HUES6 (cell line): ENCODE results near the gene JMJD6.

Experiments used
- H3K27ac ChIP-seq: 2 replicates; pipeline ENCODE4 v1.7.0; 2013; ENCODE audit warnings: low read depth, mild to moderate bottlenecking, low read length, inconsistent platforms
- H3K27me3 ChIP-seq: 2 replicates; pipeline ENCODE4 v1.6.1; 2013; ENCODE audit warnings: low read length; ENCODE audit not compliant: control insufficient read depth, insufficient read depth
- H3K36me3 ChIP-seq: 2 replicates; pipeline ENCODE4 v1.6.1; 2013; ENCODE audit warnings: low read length; ENCODE audit not compliant: control insufficient read depth, insufficient read depth
- H3K4me1 ChIP-seq: 2 replicates; pipeline ENCODE4 v1.6.1; 2013; ENCODE audit warnings: low read length; ENCODE audit not compliant: control insufficient read depth, insufficient read depth
- H3K4me3 ChIP-seq: 2 replicates; pipeline ENCODE4 v1.5.1; 2013; ENCODE audit warnings: low read depth, low read length
- H3K9ac ChIP-seq: one replicate; pipeline ENCODE4 v1.6.1; 2013; ENCODE audit warnings: mild to moderate bottlenecking, low read length
- H3K9me3 ChIP-seq: 2 replicates; pipeline ENCODE4 v1.6.1; 2013; ENCODE audit warnings: low read depth, low read length; ENCODE audit not compliant: control insufficient read depth, insufficient read depth

The JMJD6 gene

DNA sequence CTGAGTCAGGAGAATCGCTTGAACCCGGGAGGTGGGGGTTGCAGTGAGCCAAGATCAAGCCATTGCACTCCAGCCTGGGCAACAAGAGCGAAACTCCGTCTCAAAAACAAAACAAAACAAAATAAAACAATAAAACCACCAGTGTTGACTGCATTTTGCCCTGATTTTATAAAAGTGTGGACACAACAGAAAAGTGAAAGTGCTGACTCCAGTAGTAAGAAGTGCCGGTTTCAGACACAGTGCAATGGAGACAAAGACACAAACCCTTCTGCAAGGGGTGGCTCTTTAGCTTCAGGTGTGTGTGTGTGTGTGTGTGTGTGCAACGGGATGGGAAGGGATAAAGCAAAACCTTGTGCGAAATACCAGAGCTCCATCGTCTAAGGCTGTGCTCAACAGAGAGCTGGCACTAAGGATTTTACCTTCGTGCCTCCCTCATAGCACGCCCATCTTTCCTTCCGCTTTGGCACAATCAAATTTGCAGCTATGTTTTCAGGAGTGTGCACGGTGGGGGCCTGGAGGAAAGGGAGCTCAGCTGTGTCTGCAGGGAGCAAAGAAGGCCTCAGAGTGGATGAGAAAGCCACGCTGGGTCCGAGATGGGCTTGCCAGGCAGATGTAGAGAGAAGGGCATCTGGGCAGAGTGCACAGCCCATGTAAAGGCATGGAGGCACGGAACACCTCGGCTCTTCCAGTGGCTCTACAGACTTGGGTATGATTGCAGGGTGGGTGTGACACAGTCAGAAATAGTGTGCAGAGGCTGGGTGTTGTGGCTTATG lies 31.2 kb downstream of the JMJD6 start:
- Histone ChIP-seq H3K36me3 (no peaks in the 10 kb centered on the region), H3K4me3 (no peak overlapping the region), H3K9ac (no peak overlapping the region), H3K27ac (no peak overlapping the region), H3K9me3 (no peaks in the 10 kb centered on the region), H3K27me3 (no peaks in the 10 kb centered on the region), H3K4me1 (peaks cover 23% of the 10 kb centered on the region)

- H3K4me3 ChIP-seq = no peak overlapping the region
- H3K36me3 ChIP-seq = no peaks in the 10 kb centered on the region
- no peaks in the 10 kb centered on the region for H3K9me3 ChIP-seq
- H3K9ac ChIP-seq = no peak overlapping the region
- H3K27ac ChIP-seq = no peak overlapping the region
- H3K27me3 ChIP-seq = no peaks in the 10 kb centered on the region
- H3K4me1 ChIP-seq = peaks cover 23% of the 10 kb centered on the region
Measured at GRCh38 chr17:76691379-76692191, 34.8 kb downstream of the JMJD6 start.

DNA sequence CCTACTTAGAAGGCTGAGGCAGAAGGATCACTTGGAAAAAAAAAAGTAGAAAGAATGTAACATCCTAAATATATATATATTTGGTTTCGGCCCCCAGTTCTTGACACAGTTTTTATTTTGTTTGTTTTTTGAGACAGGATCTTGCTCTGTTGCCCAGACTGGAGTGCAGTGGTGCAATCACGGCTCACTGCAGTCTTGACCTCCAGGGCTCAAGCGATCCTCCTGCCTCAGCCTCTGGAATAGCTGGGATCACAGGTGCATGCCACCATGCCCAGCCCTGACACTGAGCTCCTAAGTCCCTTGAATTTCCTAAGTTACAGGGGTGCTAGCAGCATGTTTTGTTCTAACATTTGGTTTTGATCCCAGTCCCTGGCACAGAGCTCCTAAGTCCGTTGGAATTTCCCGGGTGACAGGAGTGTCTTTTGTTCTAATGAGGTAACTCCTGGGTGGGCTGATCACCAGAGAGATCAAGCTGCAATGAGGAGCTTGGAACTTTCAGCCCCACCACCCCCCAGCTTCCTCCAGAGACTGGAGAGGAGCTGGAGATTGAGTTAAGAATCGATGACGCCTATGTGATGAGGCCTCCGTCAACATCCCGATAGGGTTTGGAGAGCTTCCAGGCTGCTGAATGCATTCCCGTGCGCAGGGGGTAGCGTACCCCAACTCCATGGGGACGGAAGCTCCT lies 35.7 kb downstream of the JMJD6 start:
- Histone ChIP-seq H3K4me3 (no peak overlapping the region), H3K36me3 (no peaks in the 10 kb centered on the region), H3K4me1 (peaks cover 24% of the 10 kb centered on the region), H3K27me3 (no peaks in the 10 kb centered on the region), H3K9ac (no peak overlapping the region), H3K27ac (no peak overlapping the region), H3K9me3 (no peaks in the 10 kb centered on the region)

DNA sequence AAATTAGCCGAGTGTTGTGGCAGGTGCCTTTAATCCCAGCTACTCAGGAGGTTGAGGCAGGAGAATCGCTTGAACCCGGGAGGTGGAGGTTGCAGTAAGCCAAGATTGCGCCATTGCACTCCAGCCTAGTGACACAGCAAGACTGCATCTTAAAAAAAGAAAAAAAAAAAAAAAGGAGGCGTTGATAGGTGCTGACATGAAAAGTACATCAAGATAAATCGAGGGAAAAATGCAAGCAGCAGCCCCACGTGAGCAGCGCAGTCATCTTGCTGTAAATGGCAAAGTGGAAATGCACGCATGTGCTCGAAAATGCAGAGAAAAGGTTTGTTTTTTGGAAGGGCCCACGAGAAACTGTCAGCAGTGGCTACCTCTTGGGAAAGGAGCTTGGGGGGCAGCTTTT lies 36.5 kb downstream of the JMJD6 start:
- no peaks in the 10 kb centered on the region for H3K9me3 ChIP-seq
- no peak overlapping the region for H3K27ac ChIP-seq
- H3K27me3 ChIP-seq = no peaks in the 10 kb centered on the region
- no peaks in the 10 kb centered on the region for H3K36me3 ChIP-seq
- no peak overlapping the region for H3K4me3 ChIP-seq
- H3K9ac ChIP-seq = no peak overlapping the region
- H3K4me1 ChIP-seq = peaks cover 24% of the 10 kb centered on the region

DNA sequence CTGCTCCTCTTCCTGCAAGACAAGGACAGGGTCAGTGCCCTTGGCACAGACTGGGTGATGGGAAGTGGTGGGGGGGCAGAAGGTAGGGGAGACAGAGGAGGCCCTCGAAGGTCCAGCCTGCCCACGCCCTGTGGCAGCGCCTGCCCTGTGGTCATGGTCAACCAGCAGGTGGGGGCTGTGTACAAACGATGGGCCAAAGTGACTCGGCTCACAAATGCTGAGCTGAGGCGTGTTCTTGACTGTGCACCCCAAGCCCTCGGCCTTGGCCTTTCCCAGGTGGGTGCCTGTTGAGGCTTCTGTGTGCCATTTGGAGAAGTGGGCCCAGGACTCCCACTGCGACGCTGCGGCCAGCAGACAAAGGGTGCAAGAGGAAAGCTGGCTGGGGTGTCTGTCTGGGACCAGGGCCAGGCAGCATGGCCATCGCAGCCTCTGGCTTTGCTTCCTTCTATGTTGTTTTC lies 38.2 kb downstream of the JMJD6 start:
- no peaks in the 10 kb centered on the region for H3K9me3 ChIP-seq
- no peak overlapping the region for H3K4me3 ChIP-seq
- no peaks in the 10 kb centered on the region for H3K36me3 ChIP-seq
- H3K4me1 ChIP-seq = peaks cover 30% of the 10 kb centered on the region
- no peaks in the 10 kb centered on the region for H3K27me3 ChIP-seq
- H3K27ac ChIP-seq = no peak overlapping the region
- H3K9ac ChIP-seq = no peak overlapping the region

DNA sequence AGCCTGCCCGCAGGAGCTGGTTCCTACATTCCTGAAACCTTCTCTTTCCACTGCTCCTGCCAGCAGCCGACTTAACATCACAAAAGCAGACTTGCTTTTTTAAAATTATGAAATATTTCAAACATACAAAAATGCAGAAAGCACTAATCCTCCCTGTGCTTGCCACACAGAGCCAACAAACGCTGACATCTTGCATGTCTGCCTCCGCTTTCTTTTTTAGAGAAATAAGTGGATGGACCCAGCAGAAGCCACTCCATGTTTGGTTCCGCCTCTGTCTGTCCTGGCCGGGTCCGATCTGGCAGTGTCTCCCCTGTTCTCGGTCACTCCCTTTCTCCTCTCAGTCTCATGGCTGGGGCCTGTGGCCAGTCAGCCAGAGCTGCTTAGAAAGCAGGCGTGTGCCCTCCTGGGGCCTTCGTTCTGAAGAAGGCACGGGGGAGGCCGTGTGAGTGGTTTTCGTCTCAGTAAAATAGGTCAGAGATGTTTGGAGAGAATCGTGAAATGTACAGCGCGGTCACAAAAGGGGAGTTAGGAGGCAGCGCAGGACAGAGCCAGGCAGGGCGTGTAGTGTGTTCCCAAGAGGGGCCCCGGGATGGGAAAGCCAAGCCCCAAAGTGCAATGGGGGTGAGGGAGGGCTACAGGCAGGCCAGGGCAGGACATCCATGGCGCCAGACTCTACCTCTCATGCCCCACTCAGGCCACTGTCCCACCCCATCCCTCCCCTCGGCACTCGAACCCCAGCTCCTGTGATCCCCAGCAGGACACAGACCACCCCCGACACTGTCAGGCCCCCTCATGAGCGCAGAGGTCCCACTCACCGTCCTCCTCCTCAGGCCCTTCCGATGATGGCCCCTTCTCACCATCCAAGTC lies 38.9 kb downstream of the JMJD6 start:
- H3K4me3 ChIP-seq = no peak overlapping the region
- H3K9ac ChIP-seq = no peak overlapping the region
- no peaks in the 10 kb centered on the region for H3K27me3 ChIP-seq
- no peak overlapping the region for H3K27ac ChIP-seq
- peaks cover 1% of the 10 kb centered on the region for H3K36me3 ChIP-seq
- H3K4me1 ChIP-seq = peaks cover 30% of the 10 kb centered on the region
- H3K9me3 ChIP-seq = no peaks in the 10 kb centered on the region

DNA sequence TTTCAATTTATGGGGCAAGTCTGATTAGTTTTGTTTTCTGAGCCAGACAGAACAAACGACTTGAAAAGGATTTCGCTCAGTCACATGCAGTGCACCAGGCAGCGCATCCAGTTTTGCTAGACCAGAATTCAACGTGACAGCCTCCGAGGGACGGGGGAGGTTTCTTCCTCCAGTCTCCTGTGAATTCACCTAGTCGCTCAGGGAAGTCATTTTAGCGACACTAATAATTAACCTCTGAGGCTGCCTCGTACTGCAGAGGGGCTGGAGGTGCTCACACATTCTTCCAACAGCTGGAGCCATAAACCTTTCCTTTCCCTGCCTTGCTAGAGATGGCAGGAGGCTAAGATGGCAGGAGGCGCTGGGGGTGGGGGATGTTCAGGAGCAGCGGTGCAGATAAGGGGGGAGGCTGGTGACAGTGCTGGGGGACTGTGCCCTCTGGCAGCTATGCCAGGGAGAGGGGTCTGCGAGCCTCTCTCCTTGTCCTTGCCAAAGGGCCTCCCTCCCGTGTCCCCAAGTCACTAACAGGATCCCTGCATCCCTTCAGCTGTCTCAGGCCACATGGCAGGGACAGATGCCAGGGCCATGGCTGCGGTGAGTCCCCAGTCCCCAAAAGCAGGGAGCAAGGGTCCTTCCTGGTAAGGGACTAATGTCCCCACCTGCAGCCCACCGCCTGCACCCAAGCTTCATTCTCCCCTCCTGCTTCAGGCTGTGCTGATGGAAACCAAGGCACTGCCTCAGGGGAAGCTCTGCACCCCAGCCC lies 39.7 kb downstream of the JMJD6 start:
- no peak overlapping the region for H3K9ac ChIP-seq
- H3K27me3 ChIP-seq = no peaks in the 10 kb centered on the region
- peaks cover 3% of the 10 kb centered on the region for H3K36me3 ChIP-seq
- H3K9me3 ChIP-seq = no peaks in the 10 kb centered on the region
- no peak overlapping the region for H3K27ac ChIP-seq
- H3K4me1 ChIP-seq = peaks cover 31% of the 10 kb centered on the region
- no peak overlapping the region for H3K4me3 ChIP-seq

DNA sequence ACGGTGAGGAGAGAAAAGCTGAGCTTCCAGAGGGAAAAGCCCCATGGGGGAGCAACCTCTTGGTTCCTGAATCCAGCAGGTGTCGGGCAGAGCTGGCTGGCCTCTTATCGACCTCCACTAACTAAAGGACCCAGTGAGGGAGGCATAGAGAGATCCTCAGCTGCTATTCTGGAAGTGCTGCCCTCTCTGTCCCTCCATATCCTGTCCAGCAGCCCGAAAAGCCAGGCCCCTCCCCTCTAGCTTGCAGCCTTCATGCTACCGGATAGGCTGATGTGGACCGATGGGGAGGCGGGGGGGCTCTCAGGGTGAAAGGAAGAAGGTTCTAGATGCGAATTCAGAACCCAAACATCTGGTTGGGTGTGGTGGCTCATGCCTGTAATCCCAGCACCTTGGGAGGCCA lies 40.6 kb downstream of the JMJD6 start:
- H3K9me3 ChIP-seq = no peaks in the 10 kb centered on the region
- no peak overlapping the region for H3K4me3 ChIP-seq
- no peaks in the 10 kb centered on the region for H3K27me3 ChIP-seq
- peaks cover 3% of the 10 kb centered on the region for H3K36me3 ChIP-seq
- H3K4me1 ChIP-seq = peaks cover 36% of the 10 kb centered on the region
- H3K9ac ChIP-seq = no peak overlapping the region
- no peak overlapping the region for H3K27ac ChIP-seq

DNA sequence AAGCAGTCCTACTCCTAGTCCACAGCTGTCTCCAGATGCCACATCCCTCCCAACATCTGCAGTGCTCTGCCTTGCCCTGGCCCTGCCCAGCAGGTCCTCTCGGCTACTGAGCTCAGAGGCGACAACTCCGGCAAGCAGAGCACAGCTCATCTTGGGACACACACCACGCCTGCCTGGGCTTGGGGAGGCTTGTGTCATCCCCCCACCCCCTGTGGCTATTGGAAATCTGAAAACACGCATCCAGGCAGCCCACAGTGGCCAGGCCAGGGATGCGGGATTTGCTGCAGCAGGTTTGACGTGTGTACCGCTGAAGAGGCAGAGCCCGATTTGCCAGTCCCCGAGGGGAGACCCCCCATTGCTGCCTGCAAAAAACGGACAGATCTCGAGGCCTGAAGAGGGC lies 41.0 kb downstream of the JMJD6 start:
- Histone ChIP-seq H3K27me3 (no peaks in the 10 kb centered on the region), H3K9ac (no peak overlapping the region), H3K36me3 (peaks cover 3% of the 10 kb centered on the region), H3K27ac (no peak overlapping the region), H3K4me1 (peaks cover 36% of the 10 kb centered on the region), H3K9me3 (no peaks in the 10 kb centered on the region), H3K4me3 (no peak overlapping the region)

DNA sequence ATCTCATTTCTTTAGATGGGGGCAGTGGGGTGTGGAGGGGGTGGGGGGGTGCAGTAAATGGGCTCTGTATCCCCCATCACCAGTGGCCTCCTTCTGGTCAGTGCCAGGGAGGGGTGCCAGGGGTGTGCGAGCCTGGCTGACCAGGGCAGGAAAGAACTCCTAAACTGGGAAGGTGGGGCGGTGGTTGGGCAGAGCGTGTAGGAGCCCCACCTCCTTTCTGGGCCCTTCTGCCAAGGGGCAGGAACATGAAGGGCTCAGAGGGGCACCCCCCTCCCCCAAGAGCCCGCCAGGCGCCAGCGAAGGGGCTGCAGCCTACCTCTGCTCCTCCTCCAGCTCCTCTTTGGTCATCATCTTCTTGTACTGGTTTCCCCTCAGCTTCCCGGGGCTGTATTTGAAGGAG lies 41.6 kb downstream of the JMJD6 start:
- H3K27ac ChIP-seq = no peak overlapping the region
- H3K4me1 ChIP-seq = peaks cover 36% of the 10 kb centered on the region
- H3K9ac ChIP-seq = no peak overlapping the region
- H3K36me3 ChIP-seq = peaks cover 3% of the 10 kb centered on the region
- no peaks in the 10 kb centered on the region for H3K27me3 ChIP-seq
- no peaks in the 10 kb centered on the region for H3K9me3 ChIP-seq
- no peak overlapping the region for H3K4me3 ChIP-seq
